Parathyroid adenoma (tissue), 2 donors: Measurements from ENCODE around the gene OBSCN.

Experiments used
- H2AFZ ChIP-seq: fragments of 300-600 bp; sonication (generic); one replicate; pipeline ENCODE4 v1.7.0; 2017; ENCODE audit warnings: antibody characterized with exemption, mild to moderate bottlenecking
- H3K27ac ChIP-seq: fragments of 300-600 bp; sonication (generic); one replicate; pipeline ENCODE4 v1.7.0; 2017
- H3K27me3 ChIP-seq: fragments of 300-600 bp; sonication (generic); one replicate; pipeline ENCODE4 v1.7.0; 2017; ENCODE audit warnings: low read length; ENCODE audit not compliant: control insufficient read depth, insufficient read depth
- H3K36me3 ChIP-seq: fragments of 300-600 bp; sonication (generic); one replicate; pipeline ENCODE4 v1.7.0; 2017; ENCODE audit warnings: low read length; ENCODE audit not compliant: control insufficient read depth, insufficient read depth
- H3K4me1 ChIP-seq: fragments of 300-600 bp; sonication (generic); one replicate; pipeline ENCODE4 v1.7.0; 2017; ENCODE audit warnings: control low read depth
- H3K4me2 ChIP-seq: fragments of 300-600 bp; sonication (generic); one replicate; pipeline ENCODE4 v1.7.0; 2017; ENCODE audit warnings: low read length
- H3K4me3 ChIP-seq: fragments of 300-600 bp; sonication (generic); one replicate; pipeline ENCODE4 v1.7.0; 2017; ENCODE audit warnings: low read depth, low read length
- H3K79me2 ChIP-seq: fragments of 300-600 bp; sonication (generic); one replicate; pipeline ENCODE4 v1.7.0; 2017; ENCODE audit warnings: control low read depth
- H3K9ac ChIP-seq: fragments of 300-600 bp; sonication (generic); one replicate; pipeline ENCODE4 v1.7.0; 2017; ENCODE audit warnings: mild to moderate bottlenecking
- H3K9me3 ChIP-seq: fragments of 300-600 bp; sonication (generic); one replicate; pipeline ENCODE4 v1.7.0; 2017; ENCODE audit warnings: low read length; ENCODE audit not compliant: control insufficient read depth
- CTCF ChIP-seq: fragments of 300-600 bp; sonication (generic); IDR thresholded peaks from one replicate; pipeline ENCODE4 v1.7.0; 2017; ENCODE audit warnings: antibody characterized with exemption, mild to moderate bottlenecking
- donor health status: primary hyperparathyroidism.

Gene OBSCN

GRCh38 chr1:228160201-228160761, 47.6 kb upstream of the OBSCN start:
- Histone ChIP-seq H3K36me3 (no peaks in the 10 kb centered on the region), H3K4me1 (no peaks in the 10 kb centered on the region), H3K27me3 (no peaks in the 10 kb centered on the region), H3K27ac (no peak overlapping the region), H3K4me2 (no peak overlapping the region), H3K79me2 (no peaks in the 10 kb centered on the region), H3K4me3 (no peak overlapping the region), H3K9ac (no peak overlapping the region), H3K9me3 (no peaks in the 10 kb centered on the region), H2AFZ (no peak overlapping the region)
- TF ChIP-seq CTCF, result no peak

DNA sequence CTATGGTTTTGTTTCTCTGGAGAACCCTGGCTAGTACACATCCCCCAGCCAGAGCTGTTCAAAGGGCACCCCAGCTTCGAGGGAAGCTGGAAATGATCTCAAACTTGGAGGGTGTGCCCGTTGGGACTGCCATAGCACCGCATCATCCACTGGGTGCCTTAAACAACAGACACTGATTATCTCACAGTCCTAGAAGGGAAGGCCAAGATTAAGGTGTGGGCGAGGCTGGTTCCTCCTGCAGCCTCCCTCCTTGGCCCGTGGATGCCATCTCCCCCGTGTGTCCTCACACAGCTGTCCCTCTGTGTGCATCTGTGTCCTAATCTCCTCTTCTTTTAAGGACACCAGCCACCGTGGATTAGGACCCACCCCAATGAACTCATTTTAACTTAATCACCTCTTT, 46.5 kb upstream of the OBSCN start:
- peak overlapping the region; percentile 32 for H3K27ac ChIP-seq
- TF ChIP-seq CTCF, result no peak
- no peaks in the 10 kb centered on the region for H3K27me3 ChIP-seq
- H3K79me2 ChIP-seq, result no peaks in the 10 kb centered on the region
- no peak overlapping the region for H3K4me2 ChIP-seq
- H2AFZ ChIP-seq, result no peak overlapping the region
- H3K9me3 ChIP-seq, result no peaks in the 10 kb centered on the region
- no peaks in the 10 kb centered on the region for H3K4me1 ChIP-seq
- H3K9ac ChIP-seq, result no peak overlapping the region
- H3K4me3 ChIP-seq, result no peak overlapping the region
- H3K36me3 ChIP-seq, result no peaks in the 10 kb centered on the region

DNA sequence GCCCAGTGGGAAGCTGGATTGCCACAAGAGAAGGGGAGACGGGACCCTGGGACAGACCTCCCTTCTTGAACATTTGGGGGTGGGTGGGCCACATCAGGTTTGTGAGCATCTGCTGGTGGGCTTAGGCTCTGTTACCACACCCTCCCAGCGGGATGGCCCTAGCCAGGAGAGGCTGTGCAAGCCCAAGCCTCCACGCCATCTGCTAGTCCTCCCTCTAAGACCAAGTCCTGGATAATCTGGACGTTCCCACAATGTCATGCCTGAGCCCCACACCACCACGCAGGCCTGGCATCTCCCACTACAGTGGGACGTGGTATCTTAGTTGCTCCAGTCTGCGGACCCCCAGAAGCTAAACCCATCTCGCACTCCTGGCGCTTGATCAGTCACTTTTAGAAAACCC, 46.0 kb upstream of the OBSCN start:
- H2AFZ ChIP-seq, result no peak overlapping the region
- no peaks in the 10 kb centered on the region for H3K36me3 ChIP-seq
- peak overlapping the region; percentile 32 for H3K27ac ChIP-seq
- no peak overlapping the region for H3K4me3 ChIP-seq
- no peak overlapping the region for H3K9ac ChIP-seq
- H3K27me3 ChIP-seq, result no peaks in the 10 kb centered on the region
- no peaks in the 10 kb centered on the region for H3K9me3 ChIP-seq
- no peak overlapping the region for H3K4me2 ChIP-seq
- no peaks in the 10 kb centered on the region for H3K4me1 ChIP-seq
- no peak for TF ChIP-seq CTCF
- H3K79me2 ChIP-seq, result no peaks in the 10 kb centered on the region

GRCh38 chr1:228162286-228163006, 45.4 kb upstream of the OBSCN start:
- Histone ChIP-seq H3K9me3 (no peaks in the 10 kb centered on the region), H3K4me3 (no peak overlapping the region), H3K27me3 (no peaks in the 10 kb centered on the region), H3K27ac (peak overlapping the region; percentile 54), H3K36me3 (no peaks in the 10 kb centered on the region), H3K79me2 (no peaks in the 10 kb centered on the region), H3K4me1 (no peaks in the 10 kb centered on the region), H2AFZ (no peak overlapping the region), H3K9ac (no peak overlapping the region), H3K4me2 (no peak overlapping the region)
- no peak for TF ChIP-seq CTCF
